Hepatocyte (in vitro differentiated cells): ENCODE measurements around the gene ZNF425. TPM values are rescaled to one million over a fixed set of nuclear protein-coding genes. Genes with fewer than 3 reads are reported as not detected.
A peak's percentile ranks its signal among the peaks of the same experiment; 100 is the strongest.

Experiments used
- DNase-seq: peaks from one replicate; pipeline ENCODE4 v3.0.0-alpha.2; 2016; ENCODE audit warnings: low spot score
- H2AFZ ChIP-seq: fragments of 200-600 bp; sonication (generic); 2 replicates; pipeline ENCODE4 v1.6.0; 2016; ENCODE audit warnings: antibody characterized with exemption, mild to moderate bottlenecking
- H3K27ac ChIP-seq: fragments of 200-600 bp; sonication (generic); 2 replicates; pipeline ENCODE4 v1.5.1; 2016; ENCODE audit warnings: mild to moderate bottlenecking
- H3K27me3 ChIP-seq: fragments of 200-600 bp; sonication (generic); 2 replicates; pipeline ENCODE4 v1.6.1; 2016
- H3K36me3 ChIP-seq: fragments of 200-600 bp; sonication (generic); replicated peaks from 2 replicates; pipeline ENCODE4 v1.5.1; 2016; ENCODE audit warnings: low read depth; ENCODE audit not compliant: insufficient read depth
- H3K4me1 ChIP-seq: fragments of 200-600 bp; sonication (generic); 2 replicates; pipeline ENCODE4 v1.5.1; 2016; ENCODE audit warnings: mild to moderate bottlenecking, moderate library complexity; ENCODE audit not compliant: insufficient read depth
- H3K4me2 ChIP-seq: fragments of 200-600 bp; sonication (generic); 2 replicates; pipeline ENCODE4 v1.6.0; 2016
- H3K4me3 ChIP-seq: fragments of 200-600 bp; sonication (generic); 2 replicates; pipeline ENCODE4 v1.5.1; 2016; ENCODE audit warnings: mild to moderate bottlenecking
- H3K79me2 ChIP-seq: fragments of 200-600 bp; sonication (generic); 2 replicates; pipeline ENCODE4 v1.6.0; 2017; ENCODE audit warnings: mild to moderate bottlenecking
- H3K9me2 ChIP-seq: fragments of 200-600 bp; sonication (generic); replicated peaks from 2 replicates; pipeline ENCODE4 v1.6.0; 2017; ENCODE audit warnings: mild to moderate bottlenecking; ENCODE audit not compliant: insufficient read depth
- H3K9me3 ChIP-seq: fragments of 200-600 bp; sonication (generic); 2 replicates; pipeline ENCODE4 v1.5.1; 2016; ENCODE audit warnings: low read depth, mild to moderate bottlenecking
- H4K20me1 ChIP-seq: fragments of 200-600 bp; sonication (generic); 2 replicates; pipeline ENCODE4 v1.6.0; 2016; ENCODE audit warnings: mild to moderate bottlenecking; ENCODE audit not compliant: insufficient read depth, poor library complexity, severe bottlenecking
- EZH2 ChIP-seq: fragments of 200-600 bp; sonication (generic); IDR thresholded peaks from 2 replicates; pipeline ENCODE4 v1.6.1; 2016; ENCODE audit warnings: antibody characterized with exemption, mild to moderate bottlenecking, borderline replicate concordance
- EZH2phosphoT487 ChIP-seq: fragments of 200-600 bp; sonication (generic); IDR thresholded peaks from one replicate; pipeline ENCODE4 v1.6.1; 2018; ENCODE audit warnings: antibody characterized with exemption, mild to moderate bottlenecking, low read depth, moderate library complexity; ENCODE audit not compliant: unreplicated experiment, severe bottlenecking
- WGBS: methylation state at CpG from one replicate; pipeline ENCODE4 v1.1.6; 2016; ENCODE audit warnings: low lambda C conversion rate; ENCODE audit errors: missing lambda C conversion rate; 5-methylcytosine and 5-hydroxymethylcytosine counted together
- polyA plus RNA-seq: library from polyadenylated mRNA; unstranded; fragments of >200 nt; fragmentation: Nextera tagmentation; extraction: Ambion mirVana; gene quantifications from 2 replicates; pipeline ENCODE4 v1.2.1, GENCODE V29; 2016
- total RNA-seq: library from RNA; depleted of rRNA; stranded (reverse); fragments of >200 nt; gene quantifications from 2 replicates; pipeline ENCODE4 v1.2.3, GENCODE V29; 2014
- TF ChIP-seq, protein P1 (sequence below): fragments of 200-600 bp; sonication (generic); IDR thresholded peaks from 2 replicates; pipeline ENCODE4 v1.5.1; 2016; ENCODE audit warnings: antibody characterized with exemption, mild to moderate bottlenecking; ENCODE audit not compliant: poor library complexity

ZNF425 gene
- total and polyA plus RNA-seq, 2 experiments from 2014 or later, result 3.3 to 3.9 TPM

DNA sequence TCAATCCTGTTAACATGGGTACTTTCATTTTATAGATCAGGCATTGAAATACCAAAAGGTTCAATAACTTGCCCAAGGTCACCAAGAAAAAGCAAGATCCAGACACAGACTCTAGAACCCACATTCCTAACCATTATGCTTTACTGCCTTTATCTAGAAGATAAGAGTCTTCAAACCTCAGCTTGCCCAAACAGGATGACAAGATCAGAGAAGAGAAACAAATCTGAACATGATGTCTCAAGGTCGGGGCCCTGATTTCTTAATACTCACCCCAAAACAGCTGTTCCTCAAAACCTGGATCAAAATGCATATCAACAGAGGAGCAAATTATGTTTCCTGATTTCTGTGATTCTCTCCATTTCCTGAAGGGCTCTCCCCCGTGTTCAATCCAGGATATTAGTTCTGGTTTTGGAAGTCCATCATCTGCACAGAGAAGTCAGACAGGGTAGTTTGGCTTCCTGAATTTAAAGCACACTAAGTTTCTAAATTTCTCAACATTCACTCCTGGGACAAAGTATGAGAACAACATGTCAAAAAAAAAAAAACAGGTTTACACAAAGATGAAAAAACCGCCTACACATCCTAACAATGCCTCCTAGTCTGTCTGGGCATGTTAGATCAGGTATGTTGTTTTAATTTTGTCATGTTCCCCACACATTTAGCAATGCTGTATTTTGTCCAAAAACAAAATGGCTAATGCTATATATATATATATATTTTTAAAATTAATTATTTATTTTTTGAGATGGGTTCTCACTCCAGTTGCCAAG lies 51.8 kb downstream of the ZNF425 start:
- Histone ChIP-seq H3K27me3 (no peaks in the 10 kb centered on the region), H3K4me1 (no peaks in the 10 kb centered on the region), H3K79me2 (peaks cover 9% of the 10 kb centered on the region), H4K20me1 (no peaks in the 10 kb centered on the region), H3K4me2 (no peak overlapping the region), H3K9me3 (no peaks in the 10 kb centered on the region), H2AFZ (no peak overlapping the region), H3K4me3 (no peak overlapping the region), H3K9me2 (no peaks in the 10 kb centered on the region), H3K36me3 (no peaks in the 10 kb centered on the region), H3K27ac (no peak overlapping the region)
- DNase-seq, result no peak
- 93% methylated on average over 3 of the region's 3 CpGs for WGBS
- TF ChIP-seq EZH2, result no peak

DNA sequence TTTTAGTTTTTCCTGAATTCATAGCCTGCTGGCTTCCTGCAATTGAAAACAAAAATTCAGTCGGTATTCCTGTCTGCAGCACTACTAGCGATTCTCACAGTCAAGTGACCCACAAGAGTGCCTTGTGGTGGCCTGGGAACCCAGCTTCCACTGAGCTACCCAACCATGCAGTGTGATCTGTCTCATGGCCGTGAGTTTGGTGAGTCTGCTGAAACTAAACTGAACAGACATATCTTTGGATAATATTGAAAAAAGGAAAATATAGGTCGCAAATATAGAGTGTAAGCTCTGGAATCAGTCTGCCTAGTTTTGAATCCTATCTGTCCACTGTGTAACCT lies 53.7 kb downstream of the ZNF425 start:
- H3K27me3 ChIP-seq, result no peaks in the 10 kb centered on the region
- H3K9me2 ChIP-seq, result no peaks in the 10 kb centered on the region
- DNase-seq, result no peak
- TF ChIP-seq EZH2phosphoT487, result no peak
- H3K4me2 ChIP-seq, result no peak overlapping the region
- no peaks in the 10 kb centered on the region for H3K36me3 ChIP-seq
- H3K4me1 ChIP-seq, result no peaks in the 10 kb centered on the region
- H2AFZ ChIP-seq, result no peak overlapping the region
- H4K20me1 ChIP-seq, result no peaks in the 10 kb centered on the region
- H3K9me3 ChIP-seq, result no peaks in the 10 kb centered on the region
- H3K79me2 ChIP-seq, result no peaks in the 10 kb centered on the region
- H3K27ac ChIP-seq, result no peak overlapping the region
- WGBS, result 99% methylated on average over 4 of the region's 4 CpGs
- H3K4me3 ChIP-seq, result no peak overlapping the region

DNA sequence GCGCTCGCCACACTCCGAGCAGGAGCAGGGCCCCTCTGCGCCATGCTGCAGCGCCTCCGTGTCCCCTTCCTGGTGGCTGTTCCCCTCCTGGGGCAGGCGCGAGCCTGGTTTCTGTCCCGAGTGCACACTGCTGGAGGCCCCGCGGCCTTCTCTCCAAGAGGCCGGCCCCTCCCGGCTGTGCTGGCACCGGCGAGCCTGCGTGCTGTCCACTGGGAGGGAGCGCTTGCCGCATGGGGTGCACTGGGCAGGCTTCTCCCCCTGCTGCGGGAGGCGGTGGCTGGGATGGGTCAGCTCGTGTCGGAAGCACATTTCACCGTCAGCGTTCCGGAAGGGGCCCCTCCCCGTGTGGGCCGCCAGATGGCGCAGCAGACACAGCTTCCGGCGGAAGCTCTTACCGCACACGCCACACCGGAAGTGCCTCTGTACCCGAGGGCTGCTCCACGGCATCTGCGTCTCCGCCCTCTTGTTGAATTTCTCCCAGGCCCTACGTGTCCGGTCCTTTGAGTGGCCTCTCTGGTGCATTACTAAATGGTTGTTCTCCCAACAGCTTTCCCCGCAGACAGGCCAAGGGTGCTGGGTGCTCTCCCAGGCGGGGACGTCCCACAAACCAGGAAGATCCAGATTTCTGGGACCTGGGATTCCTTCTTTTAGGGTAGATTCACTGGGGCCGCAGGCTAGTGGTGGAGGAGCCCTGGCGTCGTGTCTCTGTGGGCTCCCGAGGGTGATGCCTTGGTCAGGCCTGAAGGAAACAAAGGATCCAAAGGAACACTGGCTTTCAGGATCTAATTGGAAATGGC lies 54.3 kb downstream of the ZNF425 start:
- Histone ChIP-seq H3K4me1 (no peaks in the 10 kb centered on the region), H3K36me3 (no peaks in the 10 kb centered on the region), H3K79me2 (no peaks in the 10 kb centered on the region), H3K27me3 (no peaks in the 10 kb centered on the region), H3K4me3 (no peak overlapping the region), H4K20me1 (no peaks in the 10 kb centered on the region), H3K9me2 (no peaks in the 10 kb centered on the region), H3K4me2 (no peak overlapping the region), H2AFZ (no peak overlapping the region), H3K9me3 (no peaks in the 10 kb centered on the region), H3K27ac (no peak overlapping the region)
- TF ChIP-seq, protein P1, sequence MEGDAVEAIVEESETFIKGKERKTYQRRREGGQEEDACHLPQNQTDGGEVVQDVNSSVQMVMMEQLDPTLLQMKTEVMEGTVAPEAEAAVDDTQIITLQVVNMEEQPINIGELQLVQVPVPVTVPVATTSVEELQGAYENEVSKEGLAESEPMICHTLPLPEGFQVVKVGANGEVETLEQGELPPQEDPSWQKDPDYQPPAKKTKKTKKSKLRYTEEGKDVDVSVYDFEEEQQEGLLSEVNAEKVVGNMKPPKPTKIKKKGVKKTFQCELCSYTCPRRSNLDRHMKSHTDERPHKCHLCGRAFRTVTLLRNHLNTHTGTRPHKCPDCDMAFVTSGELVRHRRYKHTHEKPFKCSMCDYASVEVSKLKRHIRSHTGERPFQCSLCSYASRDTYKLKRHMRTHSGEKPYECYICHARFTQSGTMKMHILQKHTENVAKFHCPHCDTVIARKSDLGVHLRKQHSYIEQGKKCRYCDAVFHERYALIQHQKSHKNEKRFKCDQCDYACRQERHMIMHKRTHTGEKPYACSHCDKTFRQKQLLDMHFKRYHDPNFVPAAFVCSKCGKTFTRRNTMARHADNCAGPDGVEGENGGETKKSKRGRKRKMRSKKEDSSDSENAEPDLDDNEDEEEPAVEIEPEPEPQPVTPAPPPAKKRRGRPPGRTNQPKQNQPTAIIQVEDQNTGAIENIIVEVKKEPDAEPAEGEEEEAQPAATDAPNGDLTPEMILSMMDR, result peak; percentile 12
- no peak for TF ChIP-seq EZH2phosphoT487
- WGBS, result 85% methylated on average over 37 of the region's 46 CpGs
- DNase-seq, result peak; percentile 13

DNA sequence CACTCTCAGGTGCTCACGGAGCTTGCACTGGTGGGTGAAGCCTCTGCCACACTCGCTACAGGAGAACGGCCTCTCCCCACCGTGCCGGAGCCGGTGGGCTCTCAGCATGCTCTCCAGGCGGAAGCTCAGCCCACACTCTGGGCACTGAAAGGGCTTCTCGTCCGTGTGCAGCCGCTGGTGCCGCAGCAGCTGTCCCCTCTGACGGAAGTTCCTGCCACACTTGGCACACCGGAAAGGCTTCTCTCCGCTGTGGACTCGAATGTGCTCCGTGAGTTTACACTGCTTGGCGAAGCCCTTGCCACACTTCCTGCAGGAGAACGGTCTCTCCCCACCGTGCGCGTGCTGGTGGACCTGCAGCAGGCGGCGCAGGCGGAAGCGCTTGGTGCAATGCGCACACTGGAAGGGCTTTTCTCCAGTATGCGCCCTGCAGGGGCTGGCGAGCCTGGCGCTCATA lies 54.9 kb downstream of the ZNF425 start:
- Histone ChIP-seq H2AFZ (no peak overlapping the region), H4K20me1 (no peaks in the 10 kb centered on the region), H3K79me2 (no peaks in the 10 kb centered on the region), H3K9me3 (no peaks in the 10 kb centered on the region), H3K27ac (no peak overlapping the region), H3K9me2 (no peaks in the 10 kb centered on the region), H3K4me2 (no peak overlapping the region), H3K27me3 (no peaks in the 10 kb centered on the region), H3K4me3 (no peak overlapping the region), H3K4me1 (no peaks in the 10 kb centered on the region), H3K36me3 (no peaks in the 10 kb centered on the region)
- TF ChIP-seq EZH2phosphoT487, result no peak
- TF ChIP-seq, protein P1, result no peak
- no peak for TF ChIP-seq EZH2
- WGBS, result 98% methylated on average over 29 of the region's 29 CpGs
- DNase-seq, result no peak
